DND-41 (cell line): ENCODE data around the gene RAMACL.

Source experiments
- EZH2 ChIP-seq: IDR thresholded peaks from 3 replicates; pipeline ENCODE4 v1.6.1; 2012; ENCODE audit warnings: borderline replicate concordance, low read depth, mild to moderate bottlenecking, moderate library complexity, low read length, inconsistent platforms; ENCODE audit not compliant: severe bottlenecking
- TF ChIP-seq, protein P1 (sequence below): IDR thresholded peaks from 2 replicates; pipeline ENCODE4 v1.5.1; 2012; ENCODE audit warnings: borderline replicate concordance, low read length, moderate library complexity, mild to moderate bottlenecking; ENCODE audit not compliant: poor library complexity, severe bottlenecking; ENCODE audit errors: extremely low read depth

- TF ChIP-seq, protein P1, sequence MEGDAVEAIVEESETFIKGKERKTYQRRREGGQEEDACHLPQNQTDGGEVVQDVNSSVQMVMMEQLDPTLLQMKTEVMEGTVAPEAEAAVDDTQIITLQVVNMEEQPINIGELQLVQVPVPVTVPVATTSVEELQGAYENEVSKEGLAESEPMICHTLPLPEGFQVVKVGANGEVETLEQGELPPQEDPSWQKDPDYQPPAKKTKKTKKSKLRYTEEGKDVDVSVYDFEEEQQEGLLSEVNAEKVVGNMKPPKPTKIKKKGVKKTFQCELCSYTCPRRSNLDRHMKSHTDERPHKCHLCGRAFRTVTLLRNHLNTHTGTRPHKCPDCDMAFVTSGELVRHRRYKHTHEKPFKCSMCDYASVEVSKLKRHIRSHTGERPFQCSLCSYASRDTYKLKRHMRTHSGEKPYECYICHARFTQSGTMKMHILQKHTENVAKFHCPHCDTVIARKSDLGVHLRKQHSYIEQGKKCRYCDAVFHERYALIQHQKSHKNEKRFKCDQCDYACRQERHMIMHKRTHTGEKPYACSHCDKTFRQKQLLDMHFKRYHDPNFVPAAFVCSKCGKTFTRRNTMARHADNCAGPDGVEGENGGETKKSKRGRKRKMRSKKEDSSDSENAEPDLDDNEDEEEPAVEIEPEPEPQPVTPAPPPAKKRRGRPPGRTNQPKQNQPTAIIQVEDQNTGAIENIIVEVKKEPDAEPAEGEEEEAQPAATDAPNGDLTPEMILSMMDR = no peak
- TF ChIP-seq EZH2 = no peak
Observed at GRCh38 chr6:166599205-166599604, 12.7 kb upstream of the RAMACL start.
